Gastroesophageal sphincter (tissue), 3 donors: ENCODE data around the gene SDK2.

ENCODE experiments used
- EP300 ChIP-seq: sonication (generic); formaldehyde crosslinking; IDR thresholded peaks from one replicate; pipeline ENCODE4 v1.6.1; 2017; ENCODE audit warnings: antibody characterized with exemption, mild to moderate bottlenecking
- POLR2A ChIP-seq, 2 donors: fragments of 450-650 bp; IDR thresholded peaks; one replicate each; pipeline ENCODE4 v1.6.1; 2017; ENCODE audit warnings: antibody characterized with exemption in 2 of 2, mild to moderate bottlenecking in 2 of 2, moderate library complexity in 1 of 2
- TF ChIP-seq, protein P1 (sequence below), 4 experiments: fragments of 200-600 bp in 2 of 4; fragments of 450-650 bp in 2 of 4; sonication (generic) in 1 of 4; IDR thresholded peaks; one replicate each; pipeline ENCODE4 v1.5.1; 2017 to 2019; ENCODE audit warnings: antibody characterized with exemption in 4 of 4, mild to moderate bottlenecking in 2 of 4, moderate library complexity in 2 of 4

DNA sequence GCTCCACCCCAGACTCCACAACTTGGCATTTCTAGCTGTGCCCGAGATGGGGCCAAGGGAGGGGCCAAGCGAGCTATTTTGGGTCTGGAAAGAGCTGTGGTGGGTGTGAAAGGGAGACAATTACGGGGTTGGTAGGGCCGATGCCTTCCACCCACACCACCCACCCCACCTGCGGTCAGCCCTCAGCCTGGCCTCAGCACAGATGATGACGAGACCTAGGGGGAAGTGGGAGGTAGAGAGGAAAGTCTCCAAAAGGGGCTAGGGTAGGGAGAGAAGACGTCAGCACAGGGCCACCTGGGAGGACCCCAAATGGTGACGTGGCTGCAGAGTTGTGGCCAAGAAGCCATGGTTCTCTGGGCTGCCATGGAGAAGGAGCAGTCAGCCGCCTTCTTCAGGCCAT, 83.1 kb downstream of the SDK2 start:
- TF ChIP-seq, protein P1, sequence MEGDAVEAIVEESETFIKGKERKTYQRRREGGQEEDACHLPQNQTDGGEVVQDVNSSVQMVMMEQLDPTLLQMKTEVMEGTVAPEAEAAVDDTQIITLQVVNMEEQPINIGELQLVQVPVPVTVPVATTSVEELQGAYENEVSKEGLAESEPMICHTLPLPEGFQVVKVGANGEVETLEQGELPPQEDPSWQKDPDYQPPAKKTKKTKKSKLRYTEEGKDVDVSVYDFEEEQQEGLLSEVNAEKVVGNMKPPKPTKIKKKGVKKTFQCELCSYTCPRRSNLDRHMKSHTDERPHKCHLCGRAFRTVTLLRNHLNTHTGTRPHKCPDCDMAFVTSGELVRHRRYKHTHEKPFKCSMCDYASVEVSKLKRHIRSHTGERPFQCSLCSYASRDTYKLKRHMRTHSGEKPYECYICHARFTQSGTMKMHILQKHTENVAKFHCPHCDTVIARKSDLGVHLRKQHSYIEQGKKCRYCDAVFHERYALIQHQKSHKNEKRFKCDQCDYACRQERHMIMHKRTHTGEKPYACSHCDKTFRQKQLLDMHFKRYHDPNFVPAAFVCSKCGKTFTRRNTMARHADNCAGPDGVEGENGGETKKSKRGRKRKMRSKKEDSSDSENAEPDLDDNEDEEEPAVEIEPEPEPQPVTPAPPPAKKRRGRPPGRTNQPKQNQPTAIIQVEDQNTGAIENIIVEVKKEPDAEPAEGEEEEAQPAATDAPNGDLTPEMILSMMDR (IDR thresholded peaks at IDR 0.05) = no peak
- TF ChIP-seq EP300 (no peak), POLR2A (IDR thresholded peaks at IDR 0.05) (no peak)
